Neural cell (in vitro differentiated cells): ENCODE data around the gene FBXL2. TPM values are rescaled to one million over a fixed set of nuclear protein-coding genes. Genes with fewer than 3 reads are reported as not detected.

Source experiments
- H2AFZ ChIP-seq: fragments of 200-600, 300-800 bp; sonication (generic), shearing (Covaris generic); 2 replicates; pipeline ENCODE4 v1.6.0; 2014; ENCODE audit warnings: low read depth, mild to moderate bottlenecking, antibody characterized with exemption, low read length, moderate library complexity
- H3F3A ChIP-seq: fragments of 200-600 bp; shearing (Covaris generic); 2 replicates; pipeline ENCODE4 v1.6.1; 2016; ENCODE audit warnings: mild to moderate bottlenecking, moderate library complexity, mixed read lengths, antibody characterized with exemption, low read length; ENCODE audit not compliant: insufficient read depth, poor library complexity, severe bottlenecking
- H3K27ac ChIP-seq: fragments of 200-600, 300-800 bp; sonication (generic), shearing (Covaris generic); 2 replicates; pipeline ENCODE4 v1.5.1; 2014; ENCODE audit warnings: mild to moderate bottlenecking, low read length, moderate library complexity
- H3K27me3 ChIP-seq: fragments of 300-800, 200-600 bp; sonication (generic), shearing (Covaris generic); 2 replicates; pipeline ENCODE4 v1.6.0; 2014; ENCODE audit warnings: mild to moderate bottlenecking, low read depth, low read length, moderate library complexity; ENCODE audit not compliant: insufficient read depth
- H3K36me3 ChIP-seq: fragments of 300-800, 200-600 bp; sonication (generic), shearing (Covaris generic); 2 replicates; pipeline ENCODE4 v1.5.1; 2014; ENCODE audit warnings: mild to moderate bottlenecking, antibody characterized with exemption, low read length, moderate library complexity; ENCODE audit not compliant: insufficient read depth
- H3K4me2 ChIP-seq: fragments of 300-800, 200-600 bp; sonication (generic), shearing (Covaris generic); 2 replicates; pipeline ENCODE4 v1.6.0; 2014; ENCODE audit warnings: mild to moderate bottlenecking, low read length
- H3K4me3 ChIP-seq: fragments of 300-800, 200-600 bp; sonication (generic), shearing (Covaris generic); 2 replicates; pipeline ENCODE4 v1.5.1; 2014; ENCODE audit warnings: mild to moderate bottlenecking, low read length, moderate library complexity
- H3K79me2 ChIP-seq: fragments of 200-600 bp; shearing (Covaris generic); replicated peaks from 2 replicates; pipeline ENCODE4 v1.6.0; 2014; ENCODE audit warnings: mild to moderate bottlenecking, low read length, moderate library complexity; ENCODE audit not compliant: insufficient read depth
- H3K9ac ChIP-seq: fragments of 300-800, 200-600 bp; sonication (generic), shearing (Covaris generic); 2 replicates; pipeline ENCODE4 v1.6.1; 2016; ENCODE audit warnings: mild to moderate bottlenecking, low read length, mixed read lengths
- H3K9me2 ChIP-seq: fragments of 200-600 bp; shearing (Covaris generic); 2 replicates; pipeline ENCODE4 v1.6.1; 2016; ENCODE audit warnings: mild to moderate bottlenecking, low read length, mixed read lengths; ENCODE audit not compliant: insufficient read depth
- H3K9me3 ChIP-seq: fragments of 200-600, 300-800 bp; sonication (generic), shearing (Covaris generic); 2 replicates; pipeline ENCODE4 v1.6.1; 2016; ENCODE audit warnings: mild to moderate bottlenecking, mixed run types, low read length, moderate library complexity, mixed read lengths
- H4K20me1 ChIP-seq: fragments of 200-600 bp; shearing (Covaris generic); 2 replicates; pipeline ENCODE4 v1.6.1; 2016; ENCODE audit warnings: mild to moderate bottlenecking, mixed run types; ENCODE audit not compliant: insufficient read depth
- EP300 ChIP-seq: fragments of 450-650 bp; conservative IDR thresholded peaks from 2 replicates; pipeline ENCODE4 v1.6.1; 2014; ENCODE audit warnings: antibody characterized with exemption, mild to moderate bottlenecking, moderate library complexity; ENCODE audit not compliant: poor library complexity, severe bottlenecking
- EZH2 ChIP-seq: fragments of 200-600, 300-800 bp; shearing (Covaris generic), sonication (generic); IDR thresholded peaks from 2 replicates; pipeline ENCODE4 v1.6.1; 2014; ENCODE audit warnings: antibody characterized with exemption, low read length, borderline replicate concordance, mild to moderate bottlenecking; ENCODE audit not compliant: insufficient read depth, poor library complexity, severe bottlenecking
- MXI1 ChIP-seq: fragments of 450-650 bp; conservative IDR thresholded peaks from 2 replicates; pipeline ENCODE4 v1.6.1; 2014; ENCODE audit warnings: antibody characterized with exemption, mild to moderate bottlenecking; ENCODE audit not compliant: poor library complexity, severe bottlenecking
- POLR2AphosphoS5 ChIP-seq: IDR thresholded peaks from 2 replicates; pipeline ENCODE4 v1.6.1; 2012
- RAD21 ChIP-seq: fragments of 450-650 bp; conservative IDR thresholded peaks from 2 replicates; pipeline ENCODE4 v1.6.1; 2014; ENCODE audit warnings: antibody characterized with exemption, mild to moderate bottlenecking, moderate library complexity
- SMC3 ChIP-seq: fragments of 450-650 bp; conservative IDR thresholded peaks from 2 replicates; pipeline ENCODE4 v1.6.1; 2014; ENCODE audit warnings: antibody characterized with exemption, mild to moderate bottlenecking, moderate library complexity; ENCODE audit not compliant: poor library complexity
- TAF1 ChIP-seq: IDR thresholded peaks from 2 replicates; pipeline ENCODE4 v1.6.1; 2012; ENCODE audit warnings: low read depth
- polyA plus RNA-seq: library from polyadenylated mRNA; depleted of rRNA; stranded (reverse); fragments of >200 nt; gene quantifications from 2 replicates; pipeline ENCODE4 v1.2.3, GENCODE V29; 2014
- TF ChIP-seq, protein P1 (sequence below): fragments of 450-650 bp; IDR thresholded peaks from 2 replicates; pipeline ENCODE4 v1.5.1; 2014; ENCODE audit warnings: antibody characterized with exemption, mild to moderate bottlenecking, moderate library complexity; ENCODE audit not compliant: poor library complexity, severe bottlenecking
- TF ChIP-seq, protein P2 (sequence below): IDR thresholded peaks from 2 replicates; pipeline ENCODE4 v1.6.1; 2012; ENCODE audit warnings: borderline replicate concordance

The FBXL2 gene
- polyA plus RNA-seq, 1 donor from 2014 or later: 82.0 TPM

DNA sequence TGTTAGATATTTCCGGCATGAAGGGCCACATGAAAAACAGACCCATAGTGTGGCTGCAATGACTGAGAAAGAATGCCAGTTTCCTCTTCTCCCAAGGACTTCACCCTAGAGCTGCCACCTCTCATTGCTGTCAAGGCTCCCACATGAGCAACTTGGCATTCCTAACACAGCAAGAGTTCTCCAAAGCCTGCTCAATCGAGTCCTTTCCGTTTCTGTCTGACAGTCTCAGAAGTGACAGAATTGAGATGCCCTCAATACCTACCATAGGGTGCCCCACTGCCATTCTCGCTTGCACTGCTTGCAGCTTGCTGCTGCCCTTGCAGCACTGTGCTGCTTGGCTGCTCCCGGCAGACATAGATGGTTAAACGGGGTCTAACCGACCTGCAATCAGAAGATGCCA, 118.7 kb downstream of the FBXL2 start:
- Histone ChIP-seq H3K9me3 (no peaks in the 10 kb centered on the region), H3K9ac (no peak overlapping the region), H3K27ac (no peak overlapping the region), H3K79me2 (no peaks in the 10 kb centered on the region), H3K4me2 (no peak overlapping the region), H3F3A (no peaks in the 10 kb centered on the region), H3K27me3 (no peaks in the 10 kb centered on the region), H3K36me3 (peaks cover 23% of the 10 kb centered on the region), H3K9me2 (no peaks in the 10 kb centered on the region), H2AFZ (no peak overlapping the region), H3K4me3 (no peak overlapping the region), H4K20me1 (no peaks in the 10 kb centered on the region)
- TF ChIP-seq MXI1 (no peak), SMC3 (no peak), POLR2AphosphoS5 (no peak), EZH2 (no peak), EP300 (no peak), RAD21 (no peak), TAF1 (no peak)
- TF ChIP-seq, protein P1, sequence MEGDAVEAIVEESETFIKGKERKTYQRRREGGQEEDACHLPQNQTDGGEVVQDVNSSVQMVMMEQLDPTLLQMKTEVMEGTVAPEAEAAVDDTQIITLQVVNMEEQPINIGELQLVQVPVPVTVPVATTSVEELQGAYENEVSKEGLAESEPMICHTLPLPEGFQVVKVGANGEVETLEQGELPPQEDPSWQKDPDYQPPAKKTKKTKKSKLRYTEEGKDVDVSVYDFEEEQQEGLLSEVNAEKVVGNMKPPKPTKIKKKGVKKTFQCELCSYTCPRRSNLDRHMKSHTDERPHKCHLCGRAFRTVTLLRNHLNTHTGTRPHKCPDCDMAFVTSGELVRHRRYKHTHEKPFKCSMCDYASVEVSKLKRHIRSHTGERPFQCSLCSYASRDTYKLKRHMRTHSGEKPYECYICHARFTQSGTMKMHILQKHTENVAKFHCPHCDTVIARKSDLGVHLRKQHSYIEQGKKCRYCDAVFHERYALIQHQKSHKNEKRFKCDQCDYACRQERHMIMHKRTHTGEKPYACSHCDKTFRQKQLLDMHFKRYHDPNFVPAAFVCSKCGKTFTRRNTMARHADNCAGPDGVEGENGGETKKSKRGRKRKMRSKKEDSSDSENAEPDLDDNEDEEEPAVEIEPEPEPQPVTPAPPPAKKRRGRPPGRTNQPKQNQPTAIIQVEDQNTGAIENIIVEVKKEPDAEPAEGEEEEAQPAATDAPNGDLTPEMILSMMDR: no peak
- TF ChIP-seq, protein P2, sequence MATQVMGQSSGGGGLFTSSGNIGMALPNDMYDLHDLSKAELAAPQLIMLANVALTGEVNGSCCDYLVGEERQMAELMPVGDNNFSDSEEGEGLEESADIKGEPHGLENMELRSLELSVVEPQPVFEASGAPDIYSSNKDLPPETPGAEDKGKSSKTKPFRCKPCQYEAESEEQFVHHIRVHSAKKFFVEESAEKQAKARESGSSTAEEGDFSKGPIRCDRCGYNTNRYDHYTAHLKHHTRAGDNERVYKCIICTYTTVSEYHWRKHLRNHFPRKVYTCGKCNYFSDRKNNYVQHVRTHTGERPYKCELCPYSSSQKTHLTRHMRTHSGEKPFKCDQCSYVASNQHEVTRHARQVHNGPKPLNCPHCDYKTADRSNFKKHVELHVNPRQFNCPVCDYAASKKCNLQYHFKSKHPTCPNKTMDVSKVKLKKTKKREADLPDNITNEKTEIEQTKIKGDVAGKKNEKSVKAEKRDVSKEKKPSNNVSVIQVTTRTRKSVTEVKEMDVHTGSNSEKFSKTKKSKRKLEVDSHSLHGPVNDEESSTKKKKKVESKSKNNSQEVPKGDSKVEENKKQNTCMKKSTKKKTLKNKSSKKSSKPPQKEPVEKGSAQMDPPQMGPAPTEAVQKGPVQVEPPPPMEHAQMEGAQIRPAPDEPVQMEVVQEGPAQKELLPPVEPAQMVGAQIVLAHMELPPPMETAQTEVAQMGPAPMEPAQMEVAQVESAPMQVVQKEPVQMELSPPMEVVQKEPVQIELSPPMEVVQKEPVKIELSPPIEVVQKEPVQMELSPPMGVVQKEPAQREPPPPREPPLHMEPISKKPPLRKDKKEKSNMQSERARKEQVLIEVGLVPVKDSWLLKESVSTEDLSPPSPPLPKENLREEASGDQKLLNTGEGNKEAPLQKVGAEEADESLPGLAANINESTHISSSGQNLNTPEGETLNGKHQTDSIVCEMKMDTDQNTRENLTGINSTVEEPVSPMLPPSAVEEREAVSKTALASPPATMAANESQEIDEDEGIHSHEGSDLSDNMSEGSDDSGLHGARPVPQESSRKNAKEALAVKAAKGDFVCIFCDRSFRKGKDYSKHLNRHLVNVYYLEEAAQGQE: no peak

DNA sequence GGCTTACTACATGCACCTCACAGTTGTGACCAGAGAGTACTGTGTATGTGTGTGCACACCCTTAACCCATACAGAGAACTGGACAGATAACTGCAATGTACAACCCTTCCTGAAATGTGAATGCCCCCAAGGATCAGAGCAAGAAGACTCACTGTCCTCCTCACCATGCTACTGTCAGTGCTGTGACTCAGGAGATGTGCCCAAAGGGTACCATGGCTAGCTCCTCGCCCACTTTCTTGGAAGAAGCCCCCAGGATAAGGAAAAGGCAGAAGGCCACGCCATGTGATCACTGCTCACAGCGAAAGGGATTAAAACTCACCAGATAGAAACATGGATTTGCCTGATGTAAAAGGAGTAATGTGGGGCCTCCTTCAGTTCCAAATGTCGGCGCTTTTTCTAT, 121.2 kb downstream of the FBXL2 start:
- H3K36me3 ChIP-seq: peaks cover 16% of the 10 kb centered on the region
- H3K9me2 ChIP-seq: no peaks in the 10 kb centered on the region
- H3K9me3 ChIP-seq: no peaks in the 10 kb centered on the region
- no peaks in the 10 kb centered on the region for H3K79me2 ChIP-seq
- H3K9ac ChIP-seq: no peak overlapping the region
- H3F3A ChIP-seq: no peaks in the 10 kb centered on the region
- H3K4me2 ChIP-seq: no peak overlapping the region
- TF ChIP-seq EP300: no peak
- TF ChIP-seq, protein P2: no peak
- no peak for TF ChIP-seq SMC3
- no peak for TF ChIP-seq POLR2AphosphoS5
- TF ChIP-seq, protein P1: no peak
- TF ChIP-seq MXI1: no peak
- TF ChIP-seq EZH2: no peak
- TF ChIP-seq RAD21: no peak
- no peak for TF ChIP-seq TAF1
- H2AFZ ChIP-seq: no peak overlapping the region
- no peaks in the 10 kb centered on the region for H4K20me1 ChIP-seq
- no peak overlapping the region for H3K27ac ChIP-seq
- H3K4me3 ChIP-seq: no peak overlapping the region
- no peaks in the 10 kb centered on the region for H3K27me3 ChIP-seq
